ENCODE results near the gene MAL.
A peak's percentile ranks its signal among the peaks of the same experiment; 100 is the strongest.

MAL gene

DNA sequence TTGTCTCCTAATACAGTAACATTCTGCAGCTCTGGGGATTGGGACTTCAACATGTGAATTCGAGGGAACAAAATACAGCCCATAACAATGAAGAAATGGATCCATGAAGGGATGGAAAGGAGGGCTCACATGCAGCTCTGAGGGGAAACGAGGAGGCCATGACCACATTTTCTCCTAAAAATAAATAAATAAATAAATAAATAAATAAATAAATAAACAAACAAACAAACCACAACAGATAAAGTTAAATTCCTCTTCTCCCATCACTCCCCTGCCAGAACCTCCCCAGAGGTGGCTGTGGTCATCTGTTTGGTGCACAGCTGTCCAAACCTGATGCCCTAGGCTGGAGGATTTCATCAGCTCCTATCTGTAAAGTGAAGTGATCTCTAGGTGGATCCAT, 42.7 kb downstream of the MAL start:
- Histone ChIP-seq H3K4me1 (ENCODE audit: control insufficient read depth, insufficient read depth, low read length) (no peaks in the 10 kb centered on the region), H3K9ac (ENCODE audit: low read length in 2 of 2) (no peak overlapping the region), H3K27me3 (ENCODE audit: control insufficient read depth in 1 of 2, insufficient read depth in 2 of 2, low read length in 2 of 2) (peaks cover 0 to 4% of the 10 kb centered on the region in 2 donors), H3K36me3 (ENCODE audit: control insufficient read depth in 2 of 2, insufficient read depth in 2 of 2, low read length in 2 of 2) (no peaks in the 10 kb centered on the region), H3K4me3 (ENCODE audit: low read length in 2 of 2) (no peak overlapping the region), H3K27ac (ENCODE audit: low read length) (no peak overlapping the region), H3K9me3 (ENCODE audit: control insufficient read depth in 2 of 2, low read length in 2 of 2) (no peaks in the 10 kb centered on the region)

DNA sequence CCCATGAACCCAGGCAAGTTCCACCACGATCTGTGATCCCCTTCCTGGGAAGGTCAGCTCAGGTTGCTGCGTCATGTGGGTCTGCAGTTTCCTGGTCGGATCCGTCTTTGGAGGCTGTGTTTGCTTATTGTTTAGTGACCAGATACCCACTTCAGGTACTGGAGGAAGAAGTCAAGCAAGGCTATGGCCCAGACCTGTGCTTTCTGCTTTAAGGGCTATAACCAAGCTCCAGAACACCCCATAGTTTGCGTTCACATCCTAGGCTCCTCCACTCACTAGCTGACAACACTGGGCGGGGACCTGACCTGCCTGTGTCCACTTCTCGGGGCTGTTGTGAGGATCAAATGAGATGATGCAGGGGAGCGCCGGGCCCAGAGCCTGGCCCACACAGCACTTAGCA, 44.0 kb downstream of the MAL start:
- H3K27ac ChIP-seq (ENCODE audit: low read length), result no peak overlapping the region
- no peak overlapping the region for H3K4me3 ChIP-seq (ENCODE audit: low read length in 2 of 2)
- no peaks in the 10 kb centered on the region for H3K9me3 ChIP-seq (ENCODE audit: control insufficient read depth in 2 of 2, low read length in 2 of 2)
- H3K9ac ChIP-seq (ENCODE audit: low read length in 2 of 2), result no peak overlapping the region
- no peaks in the 10 kb centered on the region for H3K4me1 ChIP-seq (ENCODE audit: control insufficient read depth, insufficient read depth, low read length)
- peaks cover 5 to 6% of the 10 kb centered on the region in 2 donors for H3K27me3 ChIP-seq (ENCODE audit: control insufficient read depth in 1 of 2, insufficient read depth in 2 of 2, low read length in 2 of 2)
- no peaks in the 10 kb centered on the region for H3K36me3 ChIP-seq (ENCODE audit: control insufficient read depth in 2 of 2, insufficient read depth in 2 of 2, low read length in 2 of 2)

DNA sequence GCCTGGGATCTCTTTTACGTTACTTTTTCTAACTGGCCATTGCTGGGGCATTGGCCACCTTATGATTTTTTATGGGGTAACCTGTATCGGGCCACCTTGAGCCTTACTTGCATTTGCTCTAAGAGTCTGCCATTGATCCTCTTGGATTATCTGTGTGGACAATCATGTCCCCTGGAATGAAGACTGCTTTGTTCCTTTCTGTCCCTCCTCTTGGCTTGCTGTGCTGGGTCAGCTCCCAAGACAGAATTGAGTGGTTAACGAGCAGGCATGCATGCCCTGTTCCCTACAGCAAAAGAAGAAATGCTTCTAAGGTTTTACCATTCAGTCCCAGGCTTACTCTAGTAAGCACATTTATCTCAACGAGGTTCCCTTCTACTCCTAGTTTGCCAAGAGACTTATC, 46.3 kb downstream of the MAL start:
- peaks cover 11 to 21% of the 10 kb centered on the region in 2 donors for H3K27me3 ChIP-seq (ENCODE audit: control insufficient read depth in 1 of 2, insufficient read depth in 2 of 2, low read length in 2 of 2)
- H3K27ac ChIP-seq (ENCODE audit: low read length), result no peak overlapping the region

DNA sequence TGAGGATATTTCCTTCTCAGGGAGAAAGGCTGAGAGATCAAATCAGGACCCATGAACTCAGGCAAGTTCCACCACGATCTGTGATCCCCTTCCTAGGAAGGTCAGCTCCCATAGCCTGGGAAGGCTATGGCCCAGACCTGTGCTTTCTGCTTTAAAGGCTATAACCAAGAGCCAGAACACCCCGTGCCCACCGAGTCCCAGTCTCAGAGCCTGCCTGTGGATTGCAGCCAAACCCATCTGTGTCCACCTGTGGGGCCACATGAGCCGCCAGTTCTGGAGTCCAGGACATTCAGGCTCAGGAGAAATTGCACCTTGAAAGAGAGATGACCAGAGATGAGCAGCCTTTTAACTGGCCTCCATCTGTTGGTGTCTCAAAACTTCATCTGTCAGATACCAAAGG, 46.9 kb downstream of the MAL start:
- no peak overlapping the region for H3K27ac ChIP-seq (ENCODE audit: low read length)
- H3K4me3 ChIP-seq (ENCODE audit: low read length in 2 of 2), result no peak overlapping the region
- H3K27me3 ChIP-seq (ENCODE audit: control insufficient read depth in 1 of 2, insufficient read depth in 2 of 2, low read length in 2 of 2), result peaks cover 11 to 26% of the 10 kb centered on the region in 2 donors
- no peaks in the 10 kb centered on the region for H3K9me3 ChIP-seq (ENCODE audit: control insufficient read depth in 2 of 2, low read length in 2 of 2)
- H3K4me1 ChIP-seq (ENCODE audit: control insufficient read depth, insufficient read depth, low read length), result peaks cover 9% of the 10 kb centered on the region
- no peak overlapping the region for H3K9ac ChIP-seq (ENCODE audit: low read length in 2 of 2)
- H3K36me3 ChIP-seq (ENCODE audit: control insufficient read depth in 2 of 2, insufficient read depth in 2 of 2, low read length in 2 of 2), result no peaks in the 10 kb centered on the region

More for the DNA sequence above, 46.3 kb downstream of the MAL start:
- no peaks in the 10 kb centered on the region for H3K36me3 ChIP-seq (ENCODE audit: control insufficient read depth in 2 of 2, insufficient read depth in 2 of 2, low read length in 2 of 2)
- H3K4me1 ChIP-seq (ENCODE audit: control insufficient read depth, insufficient read depth, low read length), result peaks cover 4% of the 10 kb centered on the region
- no peaks in the 10 kb centered on the region for H3K9me3 ChIP-seq (ENCODE audit: control insufficient read depth in 2 of 2, low read length in 2 of 2)
- no peak overlapping the region for H3K4me3 ChIP-seq (ENCODE audit: low read length in 2 of 2)
- no peak overlapping the region for H3K9ac ChIP-seq (ENCODE audit: low read length in 2 of 2)

DNA sequence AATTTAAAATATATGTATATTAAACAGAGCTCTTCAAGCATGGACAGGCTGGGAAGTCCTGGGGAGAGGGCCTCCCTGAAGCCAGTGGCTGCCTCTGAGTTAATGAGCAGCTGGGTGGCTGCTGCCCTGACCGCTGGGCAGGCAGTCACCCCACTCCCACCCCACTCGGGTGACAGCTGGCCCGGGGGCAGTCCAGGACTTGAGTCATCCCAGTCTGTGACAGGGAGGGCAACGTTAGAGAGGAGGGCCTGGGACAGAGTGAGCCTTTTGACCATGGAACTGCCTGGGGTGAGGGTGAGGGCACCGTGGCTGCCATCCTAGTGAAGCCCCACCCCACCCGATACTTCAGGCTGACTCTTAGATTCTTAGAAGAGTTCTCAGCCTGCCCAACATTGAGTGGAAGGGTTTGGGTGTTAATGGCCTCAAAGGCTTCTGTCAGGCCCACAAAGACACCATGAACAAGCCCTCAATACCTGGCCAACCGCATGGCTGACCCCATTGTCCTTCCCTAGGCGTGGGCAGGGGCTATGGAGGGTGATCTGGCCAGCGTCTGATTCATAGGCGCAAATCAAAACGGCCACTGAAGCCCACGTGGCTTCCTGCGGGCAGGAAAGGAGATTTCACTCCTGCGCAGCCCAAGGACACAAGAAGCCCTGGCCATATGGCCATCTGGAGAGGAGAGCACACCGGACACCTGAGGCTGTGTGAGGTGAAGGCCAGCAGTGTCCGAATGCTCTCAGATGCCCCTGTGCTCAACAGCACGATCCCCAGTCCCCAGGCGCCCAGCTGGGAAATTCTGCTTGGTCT, 48.6 kb downstream of the MAL start:
- H3K27ac ChIP-seq (ENCODE audit: low read length), result no peak overlapping the region
- H3K9ac ChIP-seq (ENCODE audit: low read length in 2 of 2), result no peak overlapping the region
- peaks cover 14 to 28% of the 10 kb centered on the region in 2 donors for H3K27me3 ChIP-seq (ENCODE audit: control insufficient read depth in 1 of 2, insufficient read depth in 2 of 2, low read length in 2 of 2)

DNA sequence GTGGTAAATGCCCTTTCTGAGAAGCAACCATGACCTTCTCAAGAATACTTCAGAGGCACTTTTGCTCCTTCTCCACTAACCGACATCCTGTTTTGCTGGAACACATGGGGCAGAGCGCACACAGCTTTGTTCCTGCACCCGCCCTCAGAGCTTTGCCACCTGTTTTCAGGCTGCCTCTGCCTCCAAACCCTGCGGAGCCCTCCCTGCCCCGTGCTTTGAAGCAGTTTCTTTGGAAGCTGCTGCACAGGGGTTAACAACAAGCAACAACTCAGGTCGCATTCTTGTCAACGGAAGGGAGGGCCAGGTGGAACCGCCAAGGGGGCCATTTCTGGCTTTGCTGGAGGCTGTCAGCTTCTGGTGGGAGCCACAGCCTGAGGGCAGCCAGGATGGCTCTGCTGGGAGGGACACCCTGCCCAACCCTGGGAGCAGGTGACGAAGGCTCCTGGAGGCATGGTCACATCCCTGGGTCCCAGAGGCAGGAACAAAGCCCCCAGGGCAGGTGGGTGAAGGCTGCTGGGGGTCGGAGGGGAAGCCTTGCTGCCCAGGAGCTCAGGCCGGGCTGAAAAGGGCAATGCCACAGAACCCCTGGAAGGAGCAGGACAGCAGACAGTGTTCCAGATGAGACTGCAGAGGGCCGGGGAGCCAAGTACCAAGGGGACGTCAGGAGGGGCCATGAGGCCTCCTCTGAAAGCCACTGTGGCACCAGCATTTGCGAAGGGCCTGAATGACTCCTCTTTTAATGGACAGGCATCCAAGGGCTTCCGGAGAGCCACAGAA, 49.3 kb downstream of the MAL start:
- Histone ChIP-seq H3K27me3 (ENCODE audit: control insufficient read depth in 1 of 2, insufficient read depth in 2 of 2, low read length in 2 of 2) (peaks cover 14 to 28% of the 10 kb centered on the region in 2 donors), H3K4me1 (ENCODE audit: control insufficient read depth, insufficient read depth, low read length) (peaks cover 10% of the 10 kb centered on the region), H3K9ac (ENCODE audit: low read length in 2 of 2) (no peak overlapping the region), H3K36me3 (ENCODE audit: control insufficient read depth in 2 of 2, insufficient read depth in 2 of 2, low read length in 2 of 2) (no peaks in the 10 kb centered on the region), H3K27ac (ENCODE audit: low read length) (no peak overlapping the region), H3K4me3 (ENCODE audit: low read length in 2 of 2) (no peak overlapping the region), H3K9me3 (ENCODE audit: control insufficient read depth in 2 of 2, low read length in 2 of 2) (no peaks in the 10 kb centered on the region)

More for the DNA sequence above, 48.6 kb downstream of the MAL start:
- Histone ChIP-seq H3K4me3 (ENCODE audit: low read length in 2 of 2) (no peak overlapping the region), H3K4me1 (ENCODE audit: control insufficient read depth, insufficient read depth, low read length) (peaks cover 10% of the 10 kb centered on the region), H3K36me3 (ENCODE audit: control insufficient read depth in 2 of 2, insufficient read depth in 2 of 2, low read length in 2 of 2) (no peaks in the 10 kb centered on the region), H3K9me3 (ENCODE audit: control insufficient read depth in 2 of 2, low read length in 2 of 2) (no peaks in the 10 kb centered on the region)

DNA sequence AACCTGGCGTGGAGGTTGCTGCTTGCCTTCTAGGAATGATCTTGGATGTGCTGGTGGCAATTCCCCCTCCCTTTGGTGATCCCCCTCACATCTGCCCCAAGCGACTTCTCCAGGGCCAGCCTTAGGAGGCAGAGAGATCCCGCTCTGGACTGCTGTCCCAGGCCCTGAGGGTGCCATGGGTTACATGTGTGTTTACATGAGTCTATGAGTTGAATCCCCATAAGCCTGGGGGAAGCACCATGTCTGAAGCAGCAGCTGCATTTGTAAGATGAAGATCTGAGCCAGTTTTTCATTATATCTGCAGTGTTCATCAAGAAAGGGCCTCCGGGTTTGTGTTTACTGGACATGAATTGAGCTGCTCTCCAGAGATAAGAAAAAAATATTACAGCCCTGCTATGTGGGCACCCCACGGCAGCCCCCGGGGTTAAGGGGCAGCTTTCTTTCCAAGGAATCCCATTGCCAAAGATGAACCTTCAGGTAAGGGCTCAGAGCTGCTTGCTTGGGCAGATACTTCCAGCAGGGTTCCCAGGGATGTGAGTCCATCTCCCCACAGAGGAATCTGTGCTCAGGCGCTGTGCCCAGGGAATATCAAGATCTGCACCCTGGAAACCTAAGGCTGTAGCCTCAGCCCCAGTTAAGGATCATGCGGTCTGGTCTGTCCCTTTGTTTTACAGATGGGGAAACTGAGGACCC, 50.1 kb downstream of the MAL start:
- H3K27me3 ChIP-seq (ENCODE audit: control insufficient read depth in 1 of 2, insufficient read depth in 2 of 2, low read length in 2 of 2), result peaks cover 14 to 28% of the 10 kb centered on the region in 2 donors
- H3K36me3 ChIP-seq (ENCODE audit: control insufficient read depth in 2 of 2, insufficient read depth in 2 of 2, low read length in 2 of 2), result no peaks in the 10 kb centered on the region
- no peak overlapping the region for H3K27ac ChIP-seq (ENCODE audit: low read length)
- no peak overlapping the region for H3K4me3 ChIP-seq (ENCODE audit: low read length in 2 of 2)
- peaks cover 10% of the 10 kb centered on the region for H3K4me1 ChIP-seq (ENCODE audit: control insufficient read depth, insufficient read depth, low read length)
- no peak overlapping the region for H3K9ac ChIP-seq (ENCODE audit: low read length in 2 of 2)
- H3K9me3 ChIP-seq (ENCODE audit: control insufficient read depth in 2 of 2, low read length in 2 of 2), result no peaks in the 10 kb centered on the region

DNA sequence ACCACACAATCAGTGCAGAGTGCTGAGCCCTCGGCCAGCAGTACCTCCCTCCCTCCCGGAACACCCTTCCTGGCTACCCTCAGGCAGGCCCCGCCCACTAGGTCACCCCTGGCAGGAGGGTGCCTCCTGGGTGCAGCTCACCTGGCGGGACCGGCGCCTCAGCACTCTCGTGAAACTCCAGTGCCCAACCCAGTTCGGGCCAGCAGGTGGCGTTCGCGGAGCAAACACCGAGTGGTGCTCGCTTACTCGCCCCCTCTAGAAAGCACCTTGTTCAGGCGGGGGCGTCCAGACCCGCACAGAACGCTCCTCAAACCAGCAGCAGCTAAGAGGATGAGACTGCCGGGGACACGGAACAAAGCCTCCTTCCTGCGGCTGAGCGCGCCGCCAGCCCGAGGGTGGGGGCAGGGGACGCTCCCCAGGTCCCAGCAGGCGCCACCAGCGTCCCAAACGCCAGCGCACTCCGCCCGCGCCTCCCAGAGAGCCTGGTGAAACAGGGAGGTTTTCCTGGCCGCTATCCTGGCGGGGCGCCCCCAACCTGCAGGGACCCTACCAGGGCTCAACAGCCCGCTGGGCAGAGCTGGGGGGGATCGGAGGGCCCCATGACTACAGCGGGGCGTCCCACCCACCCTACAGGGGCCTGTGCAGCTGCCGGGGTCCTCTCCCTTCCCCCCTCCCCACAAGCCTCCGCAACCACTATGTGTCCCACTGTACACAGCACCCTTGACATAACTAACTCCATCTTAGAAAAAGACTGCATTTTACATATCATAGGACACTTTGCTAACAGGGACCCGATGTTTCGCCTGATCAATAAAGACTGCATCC, 51.4 kb downstream of the MAL start:
- Histone ChIP-seq H3K27me3 (ENCODE audit: control insufficient read depth in 1 of 2, insufficient read depth in 2 of 2, low read length in 2 of 2) (peaks cover 12 to 28% of the 10 kb centered on the region in 2 donors), H3K4me1 (ENCODE audit: control insufficient read depth, insufficient read depth, low read length) (peaks cover 10% of the 10 kb centered on the region), H3K27ac (ENCODE audit: low read length) (no peak overlapping the region), H3K4me3 (ENCODE audit: low read length in 2 of 2) (peak overlapping the region; percentile 67 to 74), H3K9me3 (ENCODE audit: control insufficient read depth in 2 of 2, low read length in 2 of 2) (no peaks in the 10 kb centered on the region), H3K36me3 (ENCODE audit: control insufficient read depth in 2 of 2, insufficient read depth in 2 of 2, low read length in 2 of 2) (no peaks in the 10 kb centered on the region), H3K9ac (ENCODE audit: low read length in 2 of 2) (no peak overlapping the region)

DNA sequence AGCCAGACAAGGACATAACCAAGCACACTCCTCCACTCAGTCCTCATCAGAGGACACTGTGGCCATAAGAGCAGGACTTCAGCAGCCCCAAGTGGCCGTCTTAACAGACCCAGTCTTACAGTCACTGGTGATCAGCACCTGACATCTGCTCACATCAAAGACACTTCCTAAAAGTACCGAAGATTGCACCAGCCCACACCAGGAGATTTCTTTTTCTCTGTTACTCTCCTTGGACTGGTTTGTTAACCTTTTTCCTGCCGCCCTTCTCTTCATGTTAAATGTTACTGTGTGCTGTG, 52.0 kb downstream of the MAL start:
- Histone ChIP-seq H3K9me3 (ENCODE audit: control insufficient read depth in 2 of 2, low read length in 2 of 2) (no peaks in the 10 kb centered on the region), H3K4me1 (ENCODE audit: control insufficient read depth, insufficient read depth, low read length) (peaks cover 10% of the 10 kb centered on the region), H3K27ac (ENCODE audit: low read length) (no peak overlapping the region), H3K36me3 (ENCODE audit: control insufficient read depth in 2 of 2, insufficient read depth in 2 of 2, low read length in 2 of 2) (no peaks in the 10 kb centered on the region), H3K4me3 (ENCODE audit: low read length in 2 of 2) (no peak overlapping the region), H3K27me3 (ENCODE audit: control insufficient read depth in 1 of 2, insufficient read depth in 2 of 2, low read length in 2 of 2) (peaks cover 12 to 28% of the 10 kb centered on the region in 2 donors), H3K9ac (ENCODE audit: low read length in 2 of 2) (no peak overlapping the region)
